Activated T-helper 2 cell treated with anti-CD3 and anti-CD28 coated beads, Interferon-gamma antibody, Interleukin-2, Interleukin-4, amounts not matched to agents 10 μg/mL and 5 μg/mL and 100 μg/mL, durations not matched to agents 14 hours and 24 hours and 36 hours (primary cell): Measurements from ENCODE around the gene MAPK8IP2. TPM values are rescaled to one million over a fixed set of nuclear protein-coding genes. Genes with fewer than 3 reads are reported as not detected.

Source experiments
- DNase-seq: peaks from one replicate; pipeline ENCODE4 v3.0.0; 2021; ENCODE audit warnings: low spot score
- H3K27ac Mint-ChIP-seq: one replicate; pipeline ENCODE4 v1.8.0; 2021; ENCODE audit warnings: mixed read lengths
- H3K27me3 Mint-ChIP-seq: one replicate; pipeline ENCODE4 v1.8.0; 2021; ENCODE audit warnings: low read depth, mixed read lengths
- H3K36me3 Mint-ChIP-seq: one replicate; pipeline ENCODE4 v1.8.0; 2021; ENCODE audit warnings: low read depth, mixed read lengths
- H3K4me1 Mint-ChIP-seq: one replicate; pipeline ENCODE4 v1.8.0; 2021; ENCODE audit warnings: low read depth, mixed read lengths
- H3K4me3 Mint-ChIP-seq: one replicate; pipeline ENCODE4 v1.8.0; 2021; ENCODE audit warnings: low read depth, mild to moderate bottlenecking, moderate library complexity, mixed read lengths
- H3K9me3 Mint-ChIP-seq: one replicate; pipeline ENCODE4 v1.8.0; 2021; ENCODE audit warnings: mixed read lengths
- intact Hi-C: fragments of 100-400 bp; cut with micrococcal nuclease; formaldehyde crosslinking; loops from one replicate; pipeline ENCODE4 v1.15.1; 2023
- total RNA-seq: library from RNA; stranded (reverse); gene quantifications from 2 replicates; pipeline ENCODE4 v1.2.3, GENCODE V29; 2022

The MAPK8IP2 gene
- total RNA-seq, 1 donor from 2014 or later = 0.16 TPM

GRCh38 chr22:50569041-50569459, 31.5 kb upstream of the MAPK8IP2 start:
- intact Hi-C loops = no loop called here
- H3K27ac Mint-ChIP-seq = no peak overlapping the region

GRCh38 chr22:50569896-50570535, 30.6 kb upstream of the MAPK8IP2 start:
- peaks cover 43% of the 10 kb centered on the region for H3K36me3 Mint-ChIP-seq
- H3K9me3 Mint-ChIP-seq = no peaks in the 10 kb centered on the region
- intact Hi-C loops = no loop called here
- H3K27ac Mint-ChIP-seq = no peak overlapping the region
- no peak for DNase-seq
- no peak overlapping the region for H3K4me3 Mint-ChIP-seq
- H3K4me1 Mint-ChIP-seq = no peaks in the 10 kb centered on the region
- H3K27me3 Mint-ChIP-seq = no peaks in the 10 kb centered on the region

More at GRCh38 chr22:50569041-50569459, 31.5 kb upstream of the MAPK8IP2 start:
- Mint-ChIP-seq H3K4me3 (no peak overlapping the region), H3K27me3 (peaks cover 4% of the 10 kb centered on the region), H3K9me3 (no peaks in the 10 kb centered on the region), H3K4me1 (no peaks in the 10 kb centered on the region), H3K36me3 (peaks cover 40% of the 10 kb centered on the region)
- DNase-seq = no peak

- H3K36me3 Mint-ChIP-seq = peaks cover 46% of the 10 kb centered on the region
- intact Hi-C loops = no loop called here
These were observed 29.7 kb upstream of the MAPK8IP2 start for GRCh38 chr22:50570861-50571260.

GRCh38 chr22:50571264-50572175, 29.1 kb upstream of the MAPK8IP2 start:
- Mint-ChIP-seq H3K27ac (no peak overlapping the region), H3K4me1 (no peaks in the 10 kb centered on the region), H3K27me3 (no peaks in the 10 kb centered on the region), H3K36me3 (peaks cover 51% of the 10 kb centered on the region), H3K4me3 (no peak overlapping the region), H3K9me3 (no peaks in the 10 kb centered on the region)
- intact Hi-C loops = no loop called here
- no peak for DNase-seq

More at GRCh38 chr22:50570861-50571260, 29.7 kb upstream of the MAPK8IP2 start:
- Mint-ChIP-seq H3K27ac (no peak overlapping the region), H3K4me3 (no peak overlapping the region), H3K9me3 (no peaks in the 10 kb centered on the region), H3K4me1 (no peaks in the 10 kb centered on the region), H3K27me3 (no peaks in the 10 kb centered on the region)
- DNase-seq = no peak

- intact Hi-C loops = no loop called here
- no peak overlapping the region for H3K4me3 Mint-ChIP-seq
- H3K9me3 Mint-ChIP-seq = no peaks in the 10 kb centered on the region
- peaks cover 2% of the 10 kb centered on the region for H3K4me1 Mint-ChIP-seq
- peaks cover 56% of the 10 kb centered on the region for H3K36me3 Mint-ChIP-seq
- no peak overlapping the region for H3K27ac Mint-ChIP-seq
- no peak for DNase-seq
- H3K27me3 Mint-ChIP-seq = no peaks in the 10 kb centered on the region
These were observed 27.6 kb upstream of the MAPK8IP2 start for GRCh38 chr22:50572965-50573364.

GRCh38 chr22:50573491-50574382, 26.9 kb upstream of the MAPK8IP2 start:
- H3K27ac Mint-ChIP-seq = no peak overlapping the region
- peaks cover 57% of the 10 kb centered on the region for H3K36me3 Mint-ChIP-seq
- intact Hi-C loops = no loop called here
- H3K4me3 Mint-ChIP-seq = no peak overlapping the region
- H3K27me3 Mint-ChIP-seq = no peaks in the 10 kb centered on the region
- DNase-seq = no peak
- H3K9me3 Mint-ChIP-seq = no peaks in the 10 kb centered on the region
- H3K4me1 Mint-ChIP-seq = peaks cover 2% of the 10 kb centered on the region

GRCh38 chr22:50574383-50574755, 26.2 kb upstream of the MAPK8IP2 start:
- Mint-ChIP-seq H3K4me1 (peaks cover 2% of the 10 kb centered on the region), H3K9me3 (no peaks in the 10 kb centered on the region), H3K36me3 (peaks cover 59% of the 10 kb centered on the region), H3K27ac (no peak overlapping the region), H3K27me3 (no peaks in the 10 kb centered on the region), H3K4me3 (no peak overlapping the region)
- DNase-seq = no peak
- intact Hi-C loops = no loop called here

- no peaks in the 10 kb centered on the region for H3K27me3 Mint-ChIP-seq
- peaks cover 59% of the 10 kb centered on the region for H3K36me3 Mint-ChIP-seq
- no peak for DNase-seq
- no peak overlapping the region for H3K4me3 Mint-ChIP-seq
- H3K27ac Mint-ChIP-seq = no peak overlapping the region
- H3K9me3 Mint-ChIP-seq = no peaks in the 10 kb centered on the region
- intact Hi-C loops = no loop called here
- peaks cover 5% of the 10 kb centered on the region for H3K4me1 Mint-ChIP-seq
These were observed 25.1 kb upstream of the MAPK8IP2 start for GRCh38 chr22:50575426-50575941.

- peaks cover 57% of the 10 kb centered on the region for H3K36me3 Mint-ChIP-seq
- no peaks in the 10 kb centered on the region for H3K27me3 Mint-ChIP-seq
- intact Hi-C loops = no loop called here
- DNase-seq = no peak
- no peak overlapping the region for H3K27ac Mint-ChIP-seq
- no peak overlapping the region for H3K4me3 Mint-ChIP-seq
- H3K9me3 Mint-ChIP-seq = no peaks in the 10 kb centered on the region
- peaks cover 7% of the 10 kb centered on the region for H3K4me1 Mint-ChIP-seq
These were observed 24.5 kb upstream of the MAPK8IP2 start for GRCh38 chr22:50576070-50576469.

GRCh38 chr22:50576806-50577696, 23.5 kb upstream of the MAPK8IP2 start:
- Mint-ChIP-seq H3K9me3 (no peaks in the 10 kb centered on the region), H3K4me1 (peaks cover 9% of the 10 kb centered on the region), H3K27ac (no peak overlapping the region), H3K27me3 (no peaks in the 10 kb centered on the region), H3K4me3 (no peak overlapping the region), H3K36me3 (peaks cover 55% of the 10 kb centered on the region)
- DNase-seq = no peak
- intact Hi-C loops = no loop called here

GRCh38 chr22:50577697-50577986, 23.0 kb upstream of the MAPK8IP2 start:
- DNase-seq = no peak
- intact Hi-C loops = no loop called here
- Mint-ChIP-seq H3K36me3 (peaks cover 49% of the 10 kb centered on the region), H3K9me3 (no peaks in the 10 kb centered on the region), H3K27ac (no peak overlapping the region), H3K4me3 (no peak overlapping the region), H3K4me1 (peaks cover 9% of the 10 kb centered on the region), H3K27me3 (no peaks in the 10 kb centered on the region)
